ENCODE results near the gene MFSD11. TPM values are rescaled to one million over a fixed set of nuclear protein-coding genes. Genes with fewer than 3 reads are reported as not detected.
"Not testable (repeated sequence)": the region's sequence is repeated elsewhere in the genome, so short reads cannot be mapped to it uniquely, and the experiment has no call there.

Gene MFSD11
- total RNA-seq, 1 donor from 2014 or later, result 29.0 TPM

GRCh38 chr17:76723812-76724211, 14.1 kb upstream of the MFSD11 start:
- Mint-ChIP-seq H3K9me3 (no peaks in the 10 kb centered on the region), H3K27ac (no peak overlapping the region), H3K4me3 (no peak overlapping the region), H3K36me3 (peaks cover 9% of the 10 kb centered on the region), H3K27me3 (no peaks in the 10 kb centered on the region), H3K4me1 (ENCODE audit: unreplicated experiment) (peaks cover 16% of the 10 kb centered on the region)
- no peak for DNase-seq (ENCODE audit: extremely low spot score, unreplicated experiment)
- TF ChIP-seq CTCF (conservative IDR thresholded peaks at IDR 0.05), result no peak

DNA sequence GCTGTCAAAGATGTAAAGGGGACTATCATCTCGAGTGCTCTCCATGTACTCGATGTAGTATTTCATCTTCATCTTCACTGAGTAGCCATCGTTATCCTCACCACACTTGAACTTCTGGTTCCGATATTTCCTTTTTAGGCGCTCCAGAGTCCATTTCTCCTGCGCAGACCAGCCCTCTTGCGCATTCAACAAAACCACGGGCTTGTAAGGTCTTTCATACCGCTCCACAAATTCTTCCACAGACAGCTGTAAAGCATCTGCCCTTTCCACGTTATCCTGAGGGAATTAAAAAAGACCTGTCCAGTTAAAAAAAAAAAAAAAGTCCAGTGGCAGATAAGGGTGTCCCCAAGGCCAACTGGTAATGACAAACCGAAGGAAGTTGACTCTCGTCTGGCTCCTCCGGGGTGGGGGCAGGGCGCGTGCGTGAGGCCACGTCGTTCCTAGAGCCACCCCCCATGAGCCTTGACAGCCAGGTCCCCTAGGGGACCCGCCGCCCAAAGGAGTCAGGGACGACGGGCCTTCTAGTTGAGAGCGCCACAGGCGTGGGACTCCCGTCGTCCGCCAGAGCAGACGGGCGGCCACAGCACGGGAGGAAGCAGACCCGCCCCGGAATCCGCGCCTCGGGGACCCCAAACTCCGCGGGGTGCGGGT, 12.2 kb upstream of the MFSD11 start:
- Mint-ChIP-seq H3K36me3 (peaks cover 7% of the 10 kb centered on the region), H3K9me3 (no peaks in the 10 kb centered on the region)
- no peak for DNase-seq (ENCODE audit: extremely low spot score, unreplicated experiment)

DNA sequence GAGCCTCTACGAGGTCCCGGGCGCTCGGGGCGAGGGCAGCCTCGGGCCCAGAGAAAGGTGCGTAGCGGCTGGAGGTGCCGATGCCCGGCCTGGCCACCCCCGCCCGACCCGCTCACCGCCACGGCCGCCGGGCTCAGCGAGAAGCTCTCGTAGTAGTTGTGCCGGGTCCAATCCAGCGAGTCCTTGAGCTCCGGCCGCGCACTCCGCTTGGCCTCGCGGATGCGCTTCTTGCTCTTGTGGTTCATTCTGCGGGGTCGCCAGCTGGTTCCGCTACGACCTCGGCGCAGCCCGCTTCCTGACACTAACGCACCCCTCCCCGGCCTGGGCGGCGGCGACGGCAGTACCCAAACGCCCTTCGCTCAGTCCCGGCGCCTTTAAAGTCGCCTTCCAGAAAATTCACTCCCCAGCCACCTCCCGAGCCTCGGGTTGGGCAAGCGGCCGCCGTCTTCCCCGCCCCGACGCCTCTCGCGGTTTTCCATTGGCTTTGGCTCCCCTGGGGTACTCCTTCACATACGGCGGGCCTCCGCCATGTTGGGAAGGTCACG, 11.6 kb upstream of the MFSD11 start, which contains the start of gene JMJD6:
TSS of gene JMJD6 (minus strand) at position 376 of the 545 bp plus-strand sequence. CDS start at position 245, 131 bp downstream.
- H3K27me3 Mint-ChIP-seq, result no peaks in the 10 kb centered on the region
- peak within 1 kb of the TSS; percentile 99 for H3K4me3 Mint-ChIP-seq
- peak; percentile 94 for DNase-seq (ENCODE audit: extremely low spot score, unreplicated experiment)
- no peak for TF ChIP-seq CTCF (conservative IDR thresholded peaks at IDR 0.05)
- H3K36me3 Mint-ChIP-seq, result peaks cover 7% of the 10 kb centered on the region
- no peaks in the 10 kb centered on the region for H3K9me3 Mint-ChIP-seq
- H3K4me1 Mint-ChIP-seq (ENCODE audit: unreplicated experiment), result peaks cover 23% of the 10 kb centered on the region
- H3K27ac Mint-ChIP-seq, result peak within 1 kb of the TSS; percentile 99

More for the DNA sequence above, 12.2 kb upstream of the MFSD11 start:
- Mint-ChIP-seq H3K4me3 (peak overlapping the region; percentile 99), H3K27me3 (no peaks in the 10 kb centered on the region), H3K27ac (peak overlapping the region; percentile 99), H3K4me1 (ENCODE audit: unreplicated experiment) (peaks cover 23% of the 10 kb centered on the region)
- TF ChIP-seq CTCF (conservative IDR thresholded peaks at IDR 0.05), result no peak

DNA sequence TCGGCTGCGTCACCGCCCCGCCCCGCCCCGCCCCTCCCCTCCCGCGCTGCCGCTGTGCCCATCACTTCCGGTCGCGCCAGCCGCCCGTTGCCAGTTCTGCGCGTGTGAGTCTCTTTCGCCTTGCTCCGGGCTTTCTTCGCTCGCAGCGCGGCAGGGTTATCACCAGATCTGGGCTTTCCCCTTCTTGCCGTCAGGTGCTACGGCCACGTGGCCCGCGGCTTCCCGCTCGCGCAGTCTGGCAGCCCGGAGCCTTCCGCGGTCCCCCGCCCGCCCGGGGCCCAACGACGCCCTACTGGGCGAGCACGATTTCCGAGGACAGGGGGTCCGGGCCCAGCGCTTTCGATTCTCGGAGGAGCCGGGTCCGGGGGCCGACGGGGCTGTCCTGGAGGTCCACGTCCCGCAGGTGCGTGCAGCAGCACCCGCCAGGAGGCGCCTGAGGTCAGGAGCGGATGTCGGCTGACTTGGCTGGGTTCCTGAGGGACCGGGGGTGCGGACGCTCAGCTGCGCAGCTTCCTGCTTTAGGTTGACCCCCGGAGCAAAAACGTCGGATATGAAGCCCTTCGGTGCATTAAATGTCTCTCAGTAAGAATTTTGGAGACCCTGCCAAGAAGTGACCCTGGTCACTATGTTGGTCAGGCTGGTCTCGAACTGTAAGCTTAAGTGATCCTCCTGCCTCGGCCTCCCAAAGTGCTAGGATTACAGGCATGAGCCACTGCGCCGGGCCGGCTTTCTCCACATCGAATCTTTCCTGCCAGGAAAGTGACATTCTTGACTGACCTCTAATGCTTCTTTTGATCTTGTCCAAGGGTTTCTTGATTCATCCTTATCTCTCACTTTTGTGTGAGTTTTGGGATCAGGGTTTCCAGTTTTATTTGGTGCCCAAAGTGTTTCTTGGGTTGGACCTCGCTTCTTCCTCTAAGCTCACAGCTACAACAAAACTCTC, 10.9 kb upstream of the MFSD11 start, which contains the start of gene METTL23:
TSS of gene METTL23 (plus strand) at position 64 of the 943 bp plus-strand sequence. CDS start 2,872 bp downstream, outside the sequence.
- TF ChIP-seq CTCF (conservative IDR thresholded peaks at IDR 0.05), result peak; percentile 78
- DNase-seq (ENCODE audit: extremely low spot score, unreplicated experiment), result peak; percentile 81
- Mint-ChIP-seq H3K27ac (peak within 1 kb of the TSS; percentile 99), H3K4me3 (peak within 1 kb of the TSS; percentile 99), H3K36me3 (peaks cover under 1% of the 10 kb centered on the region), H3K27me3 (no peaks in the 10 kb centered on the region), H3K4me1 (ENCODE audit: unreplicated experiment) (peaks cover 19% of the 10 kb centered on the region), H3K9me3 (no peaks in the 10 kb centered on the region)

GRCh38 chr17:76727745-76728456, 10.0 kb upstream of the MFSD11 start:
- peak overlapping the region; percentile 99 for H3K27ac Mint-ChIP-seq
- H3K4me1 Mint-ChIP-seq (ENCODE audit: unreplicated experiment), result peaks cover 19% of the 10 kb centered on the region
- no peaks in the 10 kb centered on the region for H3K9me3 Mint-ChIP-seq
- peak overlapping the region; percentile 99 for H3K4me3 Mint-ChIP-seq
- no peaks in the 10 kb centered on the region for H3K27me3 Mint-ChIP-seq
- DNase-seq (ENCODE audit: extremely low spot score, unreplicated experiment), result no peak
- no peak for TF ChIP-seq CTCF (conservative IDR thresholded peaks at IDR 0.05)
- H3K36me3 Mint-ChIP-seq, result peaks cover 4% of the 10 kb centered on the region

- H3K9me3 Mint-ChIP-seq; H3K4me3 Mint-ChIP-seq; DNase-seq (ENCODE audit: extremely low spot score, unreplicated experiment); H3K27me3 Mint-ChIP-seq; H3K27ac Mint-ChIP-seq: not testable (repeated sequence)
- peaks cover 35% of the 10 kb centered on the region for H3K4me1 Mint-ChIP-seq (ENCODE audit: unreplicated experiment)
- H3K36me3 Mint-ChIP-seq, result peaks cover 37% of the 10 kb centered on the region
Measured at GRCh38 chr17:76731800-76732733, 5.9 kb upstream of the MFSD11 start.

Data from type B pancreatic cell (in vitro differentiated cells).